Activated CD4-positive, CD25-positive, alpha-beta regulatory T cell treated with anti-CD3 and anti-CD28 coated beads, Interleukin-2, amount 50 U/mL, for 72 hours (primary cell): ENCODE results near the gene TELO2.
"Not testable (repeated sequence)": the region's sequence is repeated elsewhere in the genome, so short reads cannot be mapped to it uniquely, and the experiment has no call there.

Source experiments
- DNase-seq: peaks from one replicate; pipeline ENCODE4 v3.0.0; 2021

TELO2 gene

GRCh38 chr16:1458336-1458976 is 34.7 kb upstream of the TELO2 start:
- DNase-seq = no peak

GRCh38 chr16:1458977-1459341 is 34.2 kb upstream of the TELO2 start:
- no peak for DNase-seq

GRCh38 chr16:1459967-1460366 is 33.2 kb upstream of the TELO2 start:
- DNase-seq = no peak

- DNase-seq = no peak
Observed at GRCh38 chr16:1460602-1461138, 32.5 kb upstream of the TELO2 start.

- DNase-seq = no peak
Observed at GRCh38 chr16:1461146-1461545, 32.0 kb upstream of the TELO2 start.

- DNase-seq = no peak
Observed at GRCh38 chr16:1464196-1464893, 28.8 kb upstream of the TELO2 start.

- no peak for DNase-seq
Observed at GRCh38 chr16:1464894-1465566, 28.1 kb upstream of the TELO2 start.

GRCh38 chr16:1465567-1465915 is 27.6 kb upstream of the TELO2 start:
- no peak for DNase-seq

- no peak for DNase-seq
Observed at GRCh38 chr16:1466054-1466453, 27.1 kb upstream of the TELO2 start.

- no peak for DNase-seq
Observed at GRCh38 chr16:1466968-1467521, 26.1 kb upstream of the TELO2 start.

- DNase-seq = no peak
Observed at GRCh38 chr16:1468426-1468810, 24.7 kb upstream of the TELO2 start.

GRCh38 chr16:1469141-1469540 is 24.0 kb upstream of the TELO2 start:
- not testable (repeated sequence) for DNase-seq

- DNase-seq = no peak
Observed at GRCh38 chr16:1469693-1470201, 23.4 kb upstream of the TELO2 start.

GRCh38 chr16:1470481-1471251 is 22.5 kb upstream of the TELO2 start:
- DNase-seq = no peak

GRCh38 chr16:1471569-1472194 is 21.5 kb upstream of the TELO2 start:
- no peak for DNase-seq

- DNase-seq = no peak
Observed at GRCh38 chr16:1472974-1473373, 20.2 kb upstream of the TELO2 start.

GRCh38 chr16:1474082-1474795 is 18.9 kb upstream of the TELO2 start:
- DNase-seq = no peak

- DNase-seq = peak; percentile 92
Observed at GRCh38 chr16:1474796-1475551, 18.2 kb upstream of the TELO2 start, which contains the start of gene CLCN7. TSS of gene CLCN7 (minus strand) at chr16:1475028. CDS start at chr16:1474974, 54 bp downstream.

- peak; percentile 40 for DNase-seq
Observed at GRCh38 chr16:1475552-1476114, 17.5 kb upstream of the TELO2 start.

- DNase-seq = no peak
Observed at GRCh38 chr16:1477033-1477432, 16.1 kb upstream of the TELO2 start.
